Measurements from ENCODE around the gene GPC6.

Gene GPC6

DNA sequence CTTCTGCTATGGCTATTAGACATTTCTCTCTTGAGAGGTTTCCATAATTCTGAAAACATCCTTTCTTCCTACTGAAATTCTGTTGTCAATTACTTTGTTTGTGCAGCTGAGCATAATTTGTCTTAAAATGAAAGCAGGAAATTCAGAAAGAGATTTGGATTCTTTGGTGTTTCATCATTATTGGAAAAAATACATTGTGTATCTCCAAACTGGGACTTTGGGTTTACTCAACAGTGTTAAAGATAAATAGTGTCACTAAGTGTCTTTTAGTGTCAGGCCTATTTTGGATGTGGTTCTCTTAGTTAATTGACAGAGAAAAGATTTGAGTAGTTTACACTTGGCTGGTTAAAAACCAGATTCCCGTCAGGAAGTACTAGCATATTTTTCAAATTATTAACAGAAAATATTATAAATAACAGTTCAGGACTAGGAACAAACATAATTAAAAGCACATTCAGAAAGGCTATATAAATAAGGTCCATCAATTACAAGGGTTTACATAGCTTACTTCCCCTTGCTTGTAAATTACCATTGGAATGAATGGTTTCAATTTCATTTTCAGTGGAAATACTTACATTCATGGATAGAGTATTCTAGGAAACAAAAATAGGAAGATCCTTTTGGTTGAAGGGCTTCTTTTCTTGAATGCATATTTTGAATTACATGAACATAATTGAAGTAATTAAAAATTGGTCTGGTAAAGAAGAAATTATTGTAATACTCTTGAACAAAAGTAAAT lies 483.1 kb downstream of the GPC6 start:
- TF ChIP-seq, protein P1, sequence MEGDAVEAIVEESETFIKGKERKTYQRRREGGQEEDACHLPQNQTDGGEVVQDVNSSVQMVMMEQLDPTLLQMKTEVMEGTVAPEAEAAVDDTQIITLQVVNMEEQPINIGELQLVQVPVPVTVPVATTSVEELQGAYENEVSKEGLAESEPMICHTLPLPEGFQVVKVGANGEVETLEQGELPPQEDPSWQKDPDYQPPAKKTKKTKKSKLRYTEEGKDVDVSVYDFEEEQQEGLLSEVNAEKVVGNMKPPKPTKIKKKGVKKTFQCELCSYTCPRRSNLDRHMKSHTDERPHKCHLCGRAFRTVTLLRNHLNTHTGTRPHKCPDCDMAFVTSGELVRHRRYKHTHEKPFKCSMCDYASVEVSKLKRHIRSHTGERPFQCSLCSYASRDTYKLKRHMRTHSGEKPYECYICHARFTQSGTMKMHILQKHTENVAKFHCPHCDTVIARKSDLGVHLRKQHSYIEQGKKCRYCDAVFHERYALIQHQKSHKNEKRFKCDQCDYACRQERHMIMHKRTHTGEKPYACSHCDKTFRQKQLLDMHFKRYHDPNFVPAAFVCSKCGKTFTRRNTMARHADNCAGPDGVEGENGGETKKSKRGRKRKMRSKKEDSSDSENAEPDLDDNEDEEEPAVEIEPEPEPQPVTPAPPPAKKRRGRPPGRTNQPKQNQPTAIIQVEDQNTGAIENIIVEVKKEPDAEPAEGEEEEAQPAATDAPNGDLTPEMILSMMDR (IDR thresholded peaks at IDR 0.05; ENCODE audit: unreplicated experiment in 3 of 3): no peak
- peaks cover 10% of the 10 kb centered on the region for H3K4me1 Mint-ChIP-seq

DNA sequence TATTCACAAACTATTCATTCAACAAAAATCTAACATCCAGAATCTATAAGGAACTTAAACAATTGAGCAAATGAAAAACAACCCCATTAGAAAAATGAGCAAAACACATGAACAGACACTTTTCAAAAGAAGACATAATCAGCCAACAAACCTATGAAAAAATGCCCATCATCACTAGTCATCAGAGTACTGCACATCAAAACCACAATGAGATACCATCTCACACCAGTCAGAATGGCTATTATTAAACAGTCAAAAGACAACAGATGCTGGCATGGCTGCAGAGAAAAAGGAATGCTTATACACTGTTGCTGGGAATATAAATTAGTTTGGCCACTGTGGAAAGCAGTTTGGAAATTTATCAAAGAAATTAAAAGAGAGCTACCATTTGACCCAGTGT lies 487.6 kb downstream of the GPC6 start:
- no peaks in the 10 kb centered on the region for H3K27me3 Mint-ChIP-seq (ENCODE audit: low read depth)
- H3K4me3 Mint-ChIP-seq: no peak overlapping the region
- no peak overlapping the region for H3K27ac Mint-ChIP-seq
- H3K36me3 Mint-ChIP-seq (ENCODE audit: low read depth): peaks cover 43% of the 10 kb centered on the region
- peaks cover 2% of the 10 kb centered on the region for H3K4me1 Mint-ChIP-seq
- TF ChIP-seq, protein P1 (IDR thresholded peaks at IDR 0.05; ENCODE audit: unreplicated experiment in 3 of 3): no peak
- peaks cover 39% of the 10 kb centered on the region for H3K9me3 Mint-ChIP-seq

More for the DNA sequence above, 483.1 kb downstream of the GPC6 start:
- H3K27ac Mint-ChIP-seq: peak overlapping the region; percentile 12 to 45 (median 15)
- H3K9me3 Mint-ChIP-seq: peaks cover 25% of the 10 kb centered on the region
- H3K36me3 Mint-ChIP-seq (ENCODE audit: low read depth): peaks cover 32% of the 10 kb centered on the region
- H3K4me3 Mint-ChIP-seq: no peak overlapping the region
- H3K27me3 Mint-ChIP-seq (ENCODE audit: low read depth): no peaks in the 10 kb centered on the region

DNA sequence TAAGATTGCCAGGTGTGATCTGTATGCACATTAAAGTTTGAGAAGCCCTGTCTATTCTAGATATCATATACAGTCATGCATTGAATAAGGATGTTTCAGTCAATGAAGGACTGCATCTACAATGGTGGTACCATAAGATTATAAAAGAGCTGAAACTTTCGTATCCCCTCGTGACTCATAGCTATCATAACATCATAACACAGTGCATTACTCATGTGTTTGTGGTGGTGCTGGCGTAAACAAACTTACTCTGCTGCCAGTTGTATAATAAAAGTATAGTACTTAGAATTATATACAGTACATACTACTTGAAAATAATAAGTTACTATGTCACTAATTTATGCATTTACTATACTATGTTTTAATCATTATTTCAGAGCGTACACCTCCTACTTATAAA lies 489.3 kb downstream of the GPC6 start:
- Mint-ChIP-seq H3K27ac (no peak overlapping the region), H3K4me1 (no peaks in the 10 kb centered on the region), H3K4me3 (no peak overlapping the region), H3K27me3 (ENCODE audit: low read depth) (no peaks in the 10 kb centered on the region), H3K36me3 (ENCODE audit: low read depth) (peaks cover 52% of the 10 kb centered on the region), H3K9me3 (peaks cover 53% of the 10 kb centered on the region)
- TF ChIP-seq, protein P1 (IDR thresholded peaks at IDR 0.05; ENCODE audit: unreplicated experiment in 3 of 3): no peak

DNA sequence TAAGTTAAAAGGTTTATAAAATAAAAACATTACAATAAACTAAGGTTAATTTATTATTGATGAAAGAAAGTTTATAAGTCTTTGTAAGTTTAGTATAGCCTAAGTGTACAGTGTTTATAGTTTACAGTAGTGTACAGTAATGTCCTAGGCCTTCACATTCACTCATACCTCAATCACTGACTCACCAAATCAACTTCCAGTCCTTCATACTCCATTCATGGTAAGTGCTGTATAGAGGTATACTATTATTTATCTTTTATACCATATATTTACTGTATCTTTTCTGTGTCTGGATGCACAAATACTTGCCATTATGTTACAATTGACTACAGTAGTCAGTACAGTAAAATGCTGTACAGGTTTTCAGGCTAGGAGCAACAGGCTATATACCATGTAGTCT lies 490.0 kb downstream of the GPC6 start:
- peaks cover 49% of the 10 kb centered on the region for H3K36me3 Mint-ChIP-seq (ENCODE audit: low read depth)
- no peak overlapping the region for H3K4me3 Mint-ChIP-seq
- no peaks in the 10 kb centered on the region for H3K4me1 Mint-ChIP-seq
- no peak overlapping the region for H3K27ac Mint-ChIP-seq
- no peaks in the 10 kb centered on the region for H3K27me3 Mint-ChIP-seq (ENCODE audit: low read depth)
- TF ChIP-seq, protein P1 (IDR thresholded peaks at IDR 0.05; ENCODE audit: unreplicated experiment in 3 of 3): no peak
- H3K9me3 Mint-ChIP-seq: peaks cover 50% of the 10 kb centered on the region

DNA sequence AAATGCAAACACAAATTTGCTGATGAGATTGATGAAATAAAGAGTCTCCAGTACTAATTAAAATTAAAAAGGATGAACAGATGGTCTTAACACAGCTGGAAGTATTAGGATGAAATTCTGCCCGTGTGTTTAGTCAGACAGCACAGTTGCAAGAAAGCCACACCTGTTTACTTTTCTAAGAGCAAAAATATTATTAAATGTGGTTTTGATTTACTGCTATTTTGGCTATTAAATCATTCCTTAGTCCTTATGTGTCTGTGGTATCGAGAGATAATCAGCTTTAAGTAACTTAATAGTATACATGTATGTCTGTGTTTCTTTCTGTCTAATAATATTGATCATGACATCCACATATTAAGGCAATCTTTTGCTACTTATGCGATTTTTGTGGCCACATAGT lies 494.9 kb downstream of the GPC6 start:
- TF ChIP-seq, protein P1 (IDR thresholded peaks at IDR 0.05; ENCODE audit: unreplicated experiment in 3 of 3): no peak
- Mint-ChIP-seq H3K27me3 (ENCODE audit: low read depth) (no peaks in the 10 kb centered on the region), H3K27ac (no peak overlapping the region), H3K9me3 (peaks cover 33% of the 10 kb centered on the region), H3K36me3 (ENCODE audit: low read depth) (peaks cover 19% of the 10 kb centered on the region), H3K4me3 (no peak overlapping the region), H3K4me1 (peaks cover 7% of the 10 kb centered on the region)

DNA sequence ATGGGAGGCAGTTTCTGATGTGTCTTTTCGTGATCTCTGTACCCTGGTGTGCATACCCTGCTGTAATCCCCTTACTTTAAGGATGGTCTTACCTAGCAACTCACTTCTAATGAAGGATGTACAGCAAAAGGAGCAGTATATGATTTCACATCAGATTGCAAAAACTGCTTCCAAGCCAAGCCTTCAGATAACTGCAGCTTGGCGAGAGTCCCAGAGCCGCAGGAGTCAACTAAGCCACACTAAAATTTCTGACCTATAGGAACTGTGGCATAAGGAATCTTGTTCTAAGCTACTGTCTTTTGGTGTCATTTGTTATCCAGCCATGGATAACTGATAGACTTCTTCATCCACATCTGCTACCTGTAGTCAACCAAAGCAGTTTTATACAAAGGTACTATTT lies 496.7 kb downstream of the GPC6 start:
- Mint-ChIP-seq H3K4me3 (no peak overlapping the region), H3K27ac (no peak overlapping the region), H3K27me3 (ENCODE audit: low read depth) (no peaks in the 10 kb centered on the region), H3K9me3 (peaks cover 30% of the 10 kb centered on the region), H3K36me3 (ENCODE audit: low read depth) (peaks cover 19% of the 10 kb centered on the region), H3K4me1 (peaks cover 11% of the 10 kb centered on the region)
- TF ChIP-seq, protein P1 (IDR thresholded peaks at IDR 0.05; ENCODE audit: unreplicated experiment in 3 of 3): no peak
